GM12873 (cell line): ENCODE results near the gene EPHA4.

ENCODE experiments used
- CTCF ChIP-seq: IDR thresholded peaks from 2 replicates; pipeline ENCODE4 v1.5.1; 2012; ENCODE audit warnings: low read depth, mild to moderate bottlenecking, moderate library complexity, low read length, control low read depth; ENCODE audit not compliant: insufficient read depth; ENCODE audit errors: missing control alignments

The EPHA4 gene

GRCh38 chr2:221380686-221381085, 191.4 kb downstream of the EPHA4 start:
- no peak for TF ChIP-seq CTCF

- no peak for TF ChIP-seq CTCF
Observed at GRCh38 chr2:221380062-221380461, 192.0 kb downstream of the EPHA4 start.

GRCh38 chr2:221377597-221377996, 194.5 kb downstream of the EPHA4 start:
- TF ChIP-seq CTCF, result no peak

GRCh38 chr2:221377066-221377465, 195.0 kb downstream of the EPHA4 start:
- no peak for TF ChIP-seq CTCF

- no peak for TF ChIP-seq CTCF
Observed at GRCh38 chr2:221374234-221374633, 197.9 kb downstream of the EPHA4 start.

- TF ChIP-seq CTCF, result no peak
Observed at GRCh38 chr2:221372907-221373306, 199.2 kb downstream of the EPHA4 start.

GRCh38 chr2:221372159-221372884, 199.8 kb downstream of the EPHA4 start:
- no peak for TF ChIP-seq CTCF
